GM19395 (cell line): Measurements from ENCODE around the gene SNX8.

Experiments
- ATAC-seq: cut with Tn5 transposase; IDR thresholded peaks from one replicate; pipeline ENCODE4 v1.9.1; 2021; ENCODE audit warnings: mild to moderate bottlenecking, moderate library complexity; ENCODE audit not compliant: unreplicated experiment

SNX8 gene

DNA sequence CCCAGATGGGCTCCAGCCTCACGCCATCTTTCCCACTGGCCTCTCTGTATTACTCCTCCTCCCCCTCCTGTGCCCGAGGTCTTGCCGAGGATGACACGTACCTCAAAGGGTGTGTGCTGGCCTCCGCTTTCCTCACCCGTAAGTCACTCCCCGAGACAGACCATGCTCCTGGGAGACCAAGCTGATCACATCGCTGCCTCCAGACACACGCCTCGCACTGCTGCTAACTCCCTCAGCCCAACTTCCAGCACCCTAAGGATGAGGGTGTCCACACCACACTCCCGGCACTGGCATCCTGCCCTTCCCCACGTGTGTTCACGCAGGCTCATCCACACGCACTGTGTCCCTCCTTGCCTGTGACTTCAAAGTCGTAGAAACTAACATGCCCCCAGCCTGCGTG is 105.5 kb downstream of the SNX8 start:
- ATAC-seq: no peak

DNA sequence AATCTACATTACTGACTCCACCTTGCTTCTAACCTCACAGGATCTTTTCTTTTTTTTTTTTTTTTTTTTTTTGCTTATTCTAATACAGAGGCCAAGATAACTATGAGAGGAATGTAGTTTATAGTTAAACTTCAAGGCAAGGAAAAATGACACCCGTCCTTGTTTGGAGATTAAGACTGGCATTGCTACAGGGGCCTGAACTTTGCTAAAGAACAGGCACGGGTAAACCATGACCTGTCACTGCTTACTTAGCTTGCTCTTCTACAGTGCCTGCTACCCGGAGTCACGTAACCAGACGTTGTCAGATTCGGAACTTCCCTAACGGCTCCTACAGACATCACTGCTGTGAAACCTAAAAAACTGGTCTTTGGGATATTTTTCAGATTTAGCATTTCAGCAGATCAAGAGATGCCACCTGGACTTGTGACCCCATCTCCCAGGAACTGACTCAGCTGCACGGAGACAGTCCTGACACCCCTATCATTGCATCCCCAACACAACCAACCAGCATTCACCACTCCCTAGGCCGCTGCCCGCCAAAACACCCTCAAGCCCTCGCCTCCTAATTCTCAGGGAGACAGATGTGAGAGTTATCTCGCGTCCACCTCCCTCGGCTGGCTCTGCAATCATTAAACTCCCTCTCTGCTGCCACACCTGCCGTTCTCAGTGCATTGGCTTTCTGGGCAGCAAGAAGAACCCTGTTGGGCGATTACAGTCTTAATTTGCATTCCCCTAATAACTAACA is 109.0 kb downstream of the SNX8 start:
- no peak for ATAC-seq

DNA sequence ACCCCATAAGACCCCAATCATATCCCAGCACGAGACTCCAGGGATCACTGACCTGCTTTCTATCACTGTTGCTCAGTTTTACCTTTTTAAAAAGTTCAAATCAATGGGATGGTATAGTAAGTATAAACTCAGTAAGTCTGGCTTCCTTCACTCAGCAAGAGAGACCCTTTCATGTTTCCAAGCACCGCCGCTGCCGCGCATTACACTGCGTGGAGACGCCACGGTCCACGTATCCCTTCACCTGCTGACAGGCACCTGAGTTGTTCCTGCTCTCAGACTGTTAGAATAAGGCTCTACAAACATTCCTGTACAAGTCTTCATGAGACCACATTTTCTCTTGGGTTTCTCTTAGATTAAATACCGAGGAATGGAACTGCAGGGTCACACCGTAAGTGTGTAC is 109.8 kb downstream of the SNX8 start:
- ATAC-seq: no peak

DNA sequence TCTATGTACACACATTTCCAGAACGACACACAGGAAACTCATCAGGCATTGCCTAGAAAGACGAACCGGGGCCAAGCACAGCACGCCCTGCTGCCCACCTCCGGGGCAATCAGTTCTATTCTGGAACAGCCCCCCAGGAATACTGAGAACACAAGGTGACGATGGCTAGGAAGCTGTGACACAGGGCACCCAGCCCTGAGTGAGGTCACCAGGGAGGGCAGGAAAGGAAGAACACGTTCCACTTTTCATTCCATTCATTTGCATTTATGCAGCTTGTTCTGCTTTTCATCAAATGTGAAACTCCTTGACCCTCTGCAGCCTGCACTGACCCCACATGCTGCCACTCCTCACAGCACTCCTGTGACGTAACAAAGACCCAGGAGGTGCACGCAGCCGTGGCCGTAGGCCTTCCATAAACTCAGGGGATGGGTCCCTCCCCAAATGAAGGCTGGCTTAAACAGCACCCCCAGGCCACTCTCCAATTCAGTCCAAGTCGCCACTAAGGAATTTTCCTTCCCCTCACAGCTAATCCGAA is 110.4 kb downstream of the SNX8 start:
- ATAC-seq: no peak

DNA sequence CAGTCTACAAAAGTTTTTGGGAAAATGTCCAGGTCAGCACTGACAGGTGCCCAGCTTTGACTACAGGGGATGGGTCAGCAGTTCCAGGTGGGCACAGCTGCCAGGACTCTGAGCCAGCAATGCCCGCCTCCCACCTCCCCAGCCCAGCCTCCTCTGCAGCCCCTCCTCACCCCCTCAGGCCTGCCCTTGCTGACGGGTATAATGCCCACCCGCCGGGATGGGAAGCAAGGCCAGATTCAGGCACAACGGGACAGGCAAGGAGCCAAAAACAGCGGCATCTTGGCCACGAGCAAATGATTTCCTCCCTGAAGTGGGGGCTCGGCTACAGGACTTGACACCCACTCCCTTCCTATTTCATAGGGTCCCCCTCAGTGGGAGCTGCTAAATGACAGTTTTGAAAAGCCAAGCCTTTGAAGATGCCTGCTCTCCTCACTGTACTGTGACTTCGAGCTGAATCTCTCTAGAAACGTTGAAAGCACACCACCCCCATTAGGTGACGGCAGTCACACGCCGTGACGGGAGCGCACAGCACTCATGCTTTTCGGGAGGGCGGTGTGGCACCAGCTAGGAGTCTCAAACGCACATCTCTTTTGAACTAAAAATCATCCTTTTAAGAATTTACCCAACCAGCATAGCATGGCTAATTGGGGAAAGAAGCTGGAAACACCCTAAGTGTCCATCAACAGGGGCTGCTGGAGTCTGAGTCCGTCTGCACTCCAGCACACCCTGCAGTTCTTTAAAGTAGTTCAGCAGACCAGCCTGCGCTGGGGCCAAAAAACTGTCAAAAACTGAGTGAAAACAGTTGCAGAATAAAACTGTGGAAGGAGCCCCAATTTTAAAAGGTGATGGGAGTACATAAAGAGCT is 111.1 kb downstream of the SNX8 start:
- no peak for ATAC-seq

DNA sequence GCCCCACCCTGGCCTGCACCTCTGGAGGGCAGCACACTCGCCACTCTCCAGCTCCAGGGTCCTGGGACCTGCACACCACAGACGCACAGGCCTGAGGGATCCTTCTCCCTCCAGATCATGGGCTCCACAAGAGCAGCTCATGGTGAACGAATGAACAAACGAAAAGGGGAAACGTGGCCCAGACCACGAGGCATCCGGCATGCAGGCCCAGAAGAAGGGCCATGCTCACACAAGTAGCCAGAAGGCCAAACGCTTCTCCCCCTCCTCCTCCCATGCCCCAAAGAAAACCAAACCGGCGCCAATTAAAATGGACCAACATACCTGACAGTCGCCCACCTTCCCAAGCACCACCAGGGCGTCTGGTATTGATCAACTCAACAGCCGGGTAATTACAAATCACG is 111.9 kb downstream of the SNX8 start:
- no peak for ATAC-seq
